AG04450 (cell line): ENCODE measurements around the gene ZNF793. TPM values are rescaled to one million over a fixed set of nuclear protein-coding genes. Genes with fewer than 3 reads are reported as not detected.

Source experiments
- CTCF ChIA-PET: fragments of 300-600, 350-600 bp; formaldehyde crosslinking; extraction: SDS; loops from one replicate; lab custom pipeline; 2022; ENCODE audit warnings: antibody characterized with exemption, inconsistent platforms; lab: Charles Lee
- POLR2A ChIA-PET: fragments of 350-600 bp; formaldehyde crosslinking; extraction: SDS; loops from one replicate; lab custom pipeline; 2021; ENCODE audit warnings: antibody characterized with exemption, inconsistent platforms; lab: Yijun Ruan, JAX
- DNase-seq: peaks from one replicate; pipeline ENCODE4 v3.0.0-alpha.2; 2011; ENCODE audit warnings: low read depth, low spot score
- H3K27ac ChIP-seq: one replicate; pipeline ENCODE4 v1.5.1; 2012; ENCODE audit warnings: low read depth, low read length, control low read depth
- H3K27me3 ChIP-seq: one replicate; pipeline ENCODE4 v1.6.0; 2012; ENCODE audit warnings: low read length; ENCODE audit not compliant: control insufficient read depth, insufficient read depth
- H3K4me3 ChIP-seq: 2 replicates; pipeline ENCODE4 v1.5.1; 2011; ENCODE audit warnings: mild to moderate bottlenecking, low read depth, low read length, control low read depth
- H3K9me3 ChIP-seq: 2 replicates; pipeline ENCODE4 v1.5.1; 2012; ENCODE audit warnings: low read length; ENCODE audit not compliant: control insufficient read depth, insufficient read depth
- polyA plus RNA-seq: library from polyadenylated mRNA; depleted of rRNA; stranded (reverse); fragments of >200 nt; gene quantifications from 2 replicates; pipeline ENCODE4 v1.2.3, GENCODE V29; 2011
- TF ChIP-seq, protein P1 (sequence below): IDR thresholded peaks from 2 replicates; pipeline ENCODE4 v1.5.1; 2011; ENCODE audit warnings: low read depth, low read length, control low read depth, inconsistent platforms

Gene ZNF793
- polyA plus RNA-seq, 1 experiment, result 0.87 TPM

DNA sequence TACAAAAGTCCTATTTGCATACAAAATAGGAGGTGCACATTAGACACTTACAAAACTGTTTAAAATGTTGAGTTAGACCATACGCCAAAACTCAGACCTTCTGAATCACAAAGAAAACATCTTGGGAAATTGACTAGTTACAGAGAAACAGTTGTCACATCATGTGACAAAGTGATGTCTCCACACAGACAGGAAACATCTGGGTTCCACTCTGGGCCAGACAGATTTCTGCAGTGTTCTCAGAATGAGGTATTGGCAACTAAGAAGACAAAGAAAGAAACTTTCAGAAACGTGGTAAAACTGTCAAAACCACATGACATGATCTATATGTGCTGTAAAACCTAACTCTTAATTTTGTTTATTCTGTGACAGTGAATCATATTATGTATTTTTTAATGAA, 6.7 kb downstream of the ZNF793 start:
- H3K27me3 ChIP-seq, result no peaks in the 10 kb centered on the region
- CTCF ChIA-PET, result no interaction called here
- POLR2A ChIA-PET, result no interaction called here
- DNase-seq, result no peak
- peaks cover 20% of the 10 kb centered on the region for H3K9me3 ChIP-seq
- no peak overlapping the region for H3K4me3 ChIP-seq
- no peak overlapping the region for H3K27ac ChIP-seq
- TF ChIP-seq, protein P1, sequence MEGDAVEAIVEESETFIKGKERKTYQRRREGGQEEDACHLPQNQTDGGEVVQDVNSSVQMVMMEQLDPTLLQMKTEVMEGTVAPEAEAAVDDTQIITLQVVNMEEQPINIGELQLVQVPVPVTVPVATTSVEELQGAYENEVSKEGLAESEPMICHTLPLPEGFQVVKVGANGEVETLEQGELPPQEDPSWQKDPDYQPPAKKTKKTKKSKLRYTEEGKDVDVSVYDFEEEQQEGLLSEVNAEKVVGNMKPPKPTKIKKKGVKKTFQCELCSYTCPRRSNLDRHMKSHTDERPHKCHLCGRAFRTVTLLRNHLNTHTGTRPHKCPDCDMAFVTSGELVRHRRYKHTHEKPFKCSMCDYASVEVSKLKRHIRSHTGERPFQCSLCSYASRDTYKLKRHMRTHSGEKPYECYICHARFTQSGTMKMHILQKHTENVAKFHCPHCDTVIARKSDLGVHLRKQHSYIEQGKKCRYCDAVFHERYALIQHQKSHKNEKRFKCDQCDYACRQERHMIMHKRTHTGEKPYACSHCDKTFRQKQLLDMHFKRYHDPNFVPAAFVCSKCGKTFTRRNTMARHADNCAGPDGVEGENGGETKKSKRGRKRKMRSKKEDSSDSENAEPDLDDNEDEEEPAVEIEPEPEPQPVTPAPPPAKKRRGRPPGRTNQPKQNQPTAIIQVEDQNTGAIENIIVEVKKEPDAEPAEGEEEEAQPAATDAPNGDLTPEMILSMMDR, result no peak

DNA sequence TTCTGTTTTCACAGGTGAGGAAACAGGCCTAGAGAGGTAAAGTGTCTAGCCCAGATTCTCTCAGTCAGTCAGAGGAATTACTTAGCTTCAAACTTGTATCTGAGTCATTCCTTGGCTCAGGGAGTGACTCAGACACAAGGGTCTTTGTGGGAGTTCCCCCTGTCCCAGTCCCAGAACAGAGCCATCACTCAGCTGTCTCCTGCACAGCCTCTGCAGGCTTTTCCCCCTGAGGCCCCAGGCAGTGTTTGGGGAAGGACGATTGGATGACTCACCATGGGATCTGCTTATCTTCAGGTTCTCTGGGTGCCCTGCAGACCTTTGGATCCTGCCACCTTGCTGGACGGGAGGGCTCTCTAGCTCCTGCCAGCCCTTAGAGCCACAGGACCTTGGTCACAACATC, 13.2 kb downstream of the ZNF793 start:
- Histone ChIP-seq H3K9me3 (peaks cover 52% of the 10 kb centered on the region), H3K4me3 (no peak overlapping the region), H3K27me3 (no peaks in the 10 kb centered on the region), H3K27ac (no peak overlapping the region)
- CTCF ChIA-PET, result no interaction called here
- TF ChIP-seq, protein P1, result no peak
- POLR2A ChIA-PET, result no interaction called here
- DNase-seq, result no peak

DNA sequence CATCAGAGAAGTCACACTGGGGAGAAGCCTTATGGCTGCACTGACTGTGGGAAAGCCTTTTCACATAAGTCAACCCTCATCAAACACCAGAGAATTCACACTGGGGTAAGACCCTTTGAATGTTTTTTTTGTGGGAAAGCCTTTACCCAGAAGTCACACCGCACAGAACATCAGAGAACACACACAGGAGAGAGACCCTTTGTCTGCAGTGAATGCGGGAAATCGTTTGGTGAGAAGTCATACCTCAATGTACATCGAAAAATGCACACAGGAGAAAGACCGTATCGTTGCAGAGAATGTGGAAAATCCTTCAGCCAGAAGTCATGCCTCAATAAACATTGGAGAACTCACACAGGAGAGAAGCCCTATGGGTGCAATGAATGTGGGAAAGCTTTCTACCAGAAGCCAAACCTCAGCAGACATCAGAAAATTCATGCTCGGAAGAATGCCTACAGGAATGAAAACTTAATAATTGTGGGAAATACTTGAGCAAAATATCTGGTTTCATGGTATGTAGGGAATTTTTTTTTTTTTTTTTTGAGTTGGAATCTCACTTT, 30.7 kb downstream of the ZNF793 start:
- CTCF ChIA-PET, result no interaction called here
- POLR2A ChIA-PET, result no interaction called here
- TF ChIP-seq, protein P1, result no peak
- no peaks in the 10 kb centered on the region for H3K27me3 ChIP-seq
- DNase-seq, result no peak
- H3K27ac ChIP-seq, result no peak overlapping the region
- peaks cover 53% of the 10 kb centered on the region for H3K9me3 ChIP-seq
- no peak overlapping the region for H3K4me3 ChIP-seq

DNA sequence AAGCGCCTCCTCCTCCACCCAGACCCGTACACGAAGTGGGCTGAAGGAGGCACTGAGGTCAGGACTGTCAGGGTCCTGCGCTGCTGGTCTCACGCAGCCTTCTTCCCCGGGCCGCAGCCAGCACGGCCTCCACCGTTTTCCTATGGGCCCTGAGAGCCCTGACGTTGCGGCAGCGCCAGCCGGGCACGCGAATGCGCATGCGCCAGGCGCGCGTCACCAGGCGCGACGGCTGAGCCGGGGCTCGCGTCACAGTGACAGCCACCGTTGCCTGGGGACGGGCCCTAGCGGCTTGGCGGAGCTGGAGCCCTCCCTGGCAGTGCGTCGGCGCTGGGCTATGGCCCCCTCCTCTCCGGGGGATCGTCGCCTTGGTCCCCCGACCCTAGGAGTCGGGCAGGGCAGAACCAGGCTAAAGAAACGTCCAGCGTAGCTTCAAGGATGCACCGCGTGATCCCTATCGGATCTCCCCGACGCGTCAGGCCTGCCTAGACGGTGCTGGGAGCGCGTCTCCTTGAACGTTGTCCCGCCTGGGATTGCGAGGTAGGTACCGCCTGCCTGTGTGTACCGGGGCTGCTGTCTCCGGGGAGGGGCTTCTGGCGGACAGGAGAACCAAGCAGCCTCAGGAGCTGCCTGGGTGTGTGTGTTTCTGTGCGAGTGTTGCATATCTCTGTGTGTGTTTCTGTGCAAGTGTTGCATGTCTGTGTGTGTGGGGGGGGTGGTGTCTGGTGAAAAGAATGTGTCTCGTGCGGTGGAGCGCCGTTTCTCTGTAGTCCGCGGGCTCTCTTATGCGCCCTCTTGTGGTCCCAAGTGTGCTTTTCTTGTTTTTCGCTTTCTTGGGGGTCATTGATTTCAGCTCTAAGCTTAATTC, 44.6 kb downstream of the ZNF793 start:
- Histone ChIP-seq H3K27me3 (no peaks in the 10 kb centered on the region), H3K9me3 (peaks cover 66% of the 10 kb centered on the region), H3K4me3 (peak overlapping the region; percentile 76), H3K27ac (peak overlapping the region; percentile 52)
- DNase-seq, result peak; percentile 7
- CTCF ChIA-PET, result interaction anchor here (0.8 to 0.9 kb wide), 2 partner anchors 34 to 169 kb away, joined by 3 to 4 read pairs; no protein-coding TSS in a partner anchor
- POLR2A ChIA-PET, result no interaction called here
- TF ChIP-seq, protein P1, result peak; percentile 49

DNA sequence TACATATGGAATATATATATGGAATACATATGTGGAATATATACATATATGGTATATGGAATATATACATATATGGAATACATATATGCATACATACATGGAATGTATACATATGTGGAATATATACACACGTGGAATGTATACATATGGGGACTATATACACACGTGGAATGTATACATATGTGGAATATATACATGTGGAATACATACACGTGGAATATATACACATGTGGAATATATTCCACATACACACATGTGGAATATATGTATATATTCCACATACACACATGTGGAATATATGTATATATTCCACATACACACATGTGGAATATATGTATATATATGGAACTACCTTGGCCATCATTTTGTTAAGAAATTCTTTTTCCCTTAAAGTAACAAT, 56.8 kb downstream of the ZNF793 start:
- TF ChIP-seq, protein P1, result no peak
- Histone ChIP-seq H3K4me3 (no peak overlapping the region), H3K9me3 (peaks cover 34% of the 10 kb centered on the region), H3K27me3 (no peaks in the 10 kb centered on the region), H3K27ac (no peak overlapping the region)
- no peak for DNase-seq
- ChIA-PET POLR2A (no interaction called here), CTCF (no interaction called here)
